B cell (primary cell): Measurements from ENCODE around the gene IDH2. TPM values are rescaled to one million over a fixed set of nuclear protein-coding genes. Genes with fewer than 3 reads are reported as not detected.

Experiments
- ATAC-seq: fragments of 200-7000 bp; cut with Tn5 transposase; one replicate; pipeline ENCODE4 v1.10.0; 2021; ENCODE audit warnings: low read depth, mild to moderate bottlenecking, moderate number of reproducible peaks, moderate library complexity
- CTCF ChIA-PET: fragments of 350-600 bp; sonication (Branson Sonifier 250); formaldehyde crosslinking; loops from one replicate; lab custom pipeline; 2021; ENCODE audit warnings: antibody characterized with exemption, inconsistent platforms; lab: Charles Lee
- POLR2A ChIA-PET: fragments of 350-600 bp; sonication (Branson Sonifier 250); formaldehyde crosslinking; loops from one replicate; lab custom pipeline; 2021; ENCODE audit warnings: antibody characterized with exemption; lab: Charles Lee
- DNase-seq: peaks from one replicate; pipeline ENCODE4 v3.0.0; 2013
- H2AFZ ChIP-seq: 2 replicates; pipeline ENCODE4 v1.6.1; 2012; ENCODE audit warnings: mild to moderate bottlenecking, low read depth, low read length; ENCODE audit not compliant: insufficient read depth, poor library complexity, severe bottlenecking
- H3K27ac ChIP-seq, 2 donors: 1 replicate in 1 of 2; 2 replicates in 1 of 2; pipeline ENCODE4 v1.5.1; 2012 to 2013; ENCODE audit warnings: low read length in 2 of 2, mild to moderate bottlenecking in 2 of 2, moderate library complexity in 1 of 2
- H3K27me3 ChIP-seq, 4 experiments: fragments of 200-600 bp in 1 of 4; sonication (generic) in 1 of 4; replicated peaks in 1 of 4; 1 replicate in 2 of 4; 2 replicates in 2 of 4; pipeline versions ENCODE4 v1.6.1 to v1.7.0; 2013 to 2016; ENCODE audit warnings: low read length in 3 of 4, mild to moderate bottlenecking in 2 of 4, mixed read lengths in 1 of 4, moderate library complexity in 1 of 4; ENCODE audit not compliant: insufficient read depth in 4 of 4, control insufficient read depth in 3 of 4; ENCODE audit errors: control extremely low read depth in 1 of 4
- H3K36me3 ChIP-seq, 2 experiments: replicated peaks in 1 of 2; 1 replicate in 1 of 2; 2 replicates in 1 of 2; pipeline versions ENCODE4 v1.6.1 to v1.7.1; 2013; ENCODE audit warnings: low read length in 1 of 2; ENCODE audit not compliant: insufficient read depth in 2 of 2, control insufficient read depth in 1 of 2; ENCODE audit errors: control extremely low read depth in 1 of 2, extremely low read depth in 1 of 2
- H3K4me1 ChIP-seq, 2 donors: fragments of 200-600 bp in 1 of 2; sonication (generic) in 1 of 2; 1 replicate in 1 of 2; 2 replicates in 1 of 2; pipeline versions ENCODE4 v1.5.1 to v1.6.1; 2013 to 2017; ENCODE audit warnings: low read length in 2 of 2; ENCODE audit not compliant: control insufficient read depth in 2 of 2, insufficient read depth in 2 of 2
- H3K4me2 ChIP-seq: replicated peaks from 2 replicates; pipeline ENCODE3; 2012; ENCODE audit warnings: mild to moderate bottlenecking, low read depth, low read length; ENCODE audit not compliant: poor library complexity, severe bottlenecking
- H3K4me3 ChIP-seq, 5 experiments: fragments of 200-600 bp in 1 of 5; sonication (generic) in 1 of 5; 1 replicate in 3 of 5; 2 replicates in 2 of 5; pipeline versions ENCODE4 v1.5.1 to v1.7.0; 2011 to 2016; ENCODE audit warnings: low read length in 4 of 5, mild to moderate bottlenecking in 4 of 5, low read depth in 2 of 5, control low read depth in 1 of 5, moderate library complexity in 1 of 5; ENCODE audit not compliant: insufficient read depth in 1 of 5; ENCODE audit errors: control extremely low read depth in 1 of 5, extremely low read depth in 1 of 5
- H3K79me2 ChIP-seq: fragments of 200-600 bp; sonication (generic); one replicate; pipeline ENCODE4 v1.6.0; 2016; ENCODE audit warnings: low read length; ENCODE audit not compliant: control insufficient read depth, insufficient read depth
- H3K9ac ChIP-seq: fragments of 200-600 bp; sonication (generic); 2 replicates; pipeline ENCODE4 v1.6.1; 2017; ENCODE audit warnings: mild to moderate bottlenecking, low read length, moderate library complexity
- H3K9me3 ChIP-seq, 3 donors: one replicate each; pipeline versions ENCODE4 v1.6.1 to v1.7.1; 2013; ENCODE audit warnings: low read length in 2 of 3; ENCODE audit not compliant: control insufficient read depth in 2 of 3, insufficient read depth in 1 of 3; ENCODE audit errors: control extremely low read depth in 1 of 3
- H4K20me1 ChIP-seq: 2 replicates; pipeline ENCODE4 v1.6.0; 2012; ENCODE audit warnings: mild to moderate bottlenecking, low read length; ENCODE audit not compliant: insufficient read depth, control insufficient read depth, poor library complexity, severe bottlenecking
- H3K27ac Mint-ChIP-seq: one replicate; pipeline ENCODE4 v1.8.0; 2021; ENCODE audit warnings: mixed read lengths
- H3K27me3 Mint-ChIP-seq: one replicate; pipeline ENCODE4 v1.8.0; 2021; ENCODE audit warnings: mixed read lengths
- H3K4me1 Mint-ChIP-seq: one replicate; pipeline ENCODE4 v1.8.0; 2021; ENCODE audit warnings: mixed read lengths
- H3K4me3 Mint-ChIP-seq: one replicate; pipeline ENCODE4 v1.8.0; 2021; ENCODE audit warnings: mixed read lengths
- H3K9me3 Mint-ChIP-seq: one replicate; pipeline ENCODE4 v1.8.0; 2022; ENCODE audit warnings: mixed read lengths; ENCODE audit not compliant: insufficient read depth
- EZH2 ChIP-seq: IDR thresholded peaks from 2 replicates; pipeline ENCODE4 v1.6.1; 2012; ENCODE audit warnings: borderline replicate concordance, low read depth, mild to moderate bottlenecking, moderate library complexity, low read length; ENCODE audit not compliant: insufficient read depth, poor library complexity, severe bottlenecking
- WGBS: methylation state at CpG from one replicate; pipeline ENCODE4 v1.1.5; 2013; ENCODE audit warnings: missing lambda C conversion rate; ENCODE audit not compliant: insufficient coverage; 5-methylcytosine and 5-hydroxymethylcytosine counted together
- intact Hi-C: fragments of 100-400 bp; cut with micrococcal nuclease; formaldehyde crosslinking; loops from one replicate; pipeline ENCODE4 v1.10.0; 2022
- polyA plus RNA-seq: library from polyadenylated mRNA; depleted of rRNA; stranded (reverse); fragments of >200 nt; gene quantifications from 2 replicates; pipeline ENCODE4 v1.2.3, GENCODE V29; 2012
- total RNA-seq, 2 donors: library from RNA; stranded (reverse); fragments of 120-200 nt in 1 of 2; gene quantifications; 1 replicate in 1 of 2; 2 replicates in 1 of 2; pipeline versions ENCODE4 v1.2.3 to v1.2.4, GENCODE V29; 2013 to 2022
- TF ChIP-seq, protein P1 (sequence below): fragments of 200-600 bp; IDR thresholded peaks from one replicate; pipeline ENCODE4 v1.8.0; 2022; ENCODE audit warnings: antibody characterized with exemption, mild to moderate bottlenecking

Gene IDH2
- total and polyA plus RNA-seq, 2 donors (not counting 1 experiment from before 2014, with no cell fraction given), result 30.7 to 35.8 TPM

DNA sequence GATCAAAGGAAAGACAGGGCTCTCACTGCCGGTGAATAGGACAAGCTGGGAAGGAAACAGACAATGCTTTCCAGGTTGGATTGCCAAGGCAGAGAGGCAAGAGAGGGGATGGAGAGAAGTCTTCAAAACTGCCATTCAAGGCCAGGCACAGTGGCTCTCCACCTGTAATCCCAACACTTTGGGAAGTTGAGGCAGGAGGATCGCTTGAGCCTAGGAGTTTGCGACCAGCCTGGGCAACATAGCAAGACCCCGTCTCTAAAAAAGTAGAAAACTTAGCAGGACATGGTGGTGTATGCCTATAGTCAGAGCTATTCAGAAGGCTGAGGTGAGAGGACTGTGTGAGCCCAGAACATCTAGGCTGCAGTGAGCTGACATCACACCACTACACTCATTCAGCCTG is 43.5 kb upstream of the IDH2 start:
- no peak overlapping the region for H3K27ac Mint-ChIP-seq
- 90% methylated on average over 2 of the region's 4 CpGs for WGBS
- Histone ChIP-seq H3K4me2 (no peak overlapping the region), H4K20me1 (no peaks in the 10 kb centered on the region), H3K79me2 (no peaks in the 10 kb centered on the region), H3K9me3 (no peaks in the 10 kb centered on the region), H3K4me1 (peaks cover 0 to 6% of the 10 kb centered on the region in 2 donors), H3K9ac (no peak overlapping the region), H2AFZ (no peak overlapping the region), H3K27me3 (no peaks in the 10 kb centered on the region), H3K4me3 (no peak overlapping the region), H3K36me3 (no peaks in the 10 kb centered on the region), H3K27ac (no peak overlapping the region)
- peaks cover 3% of the 10 kb centered on the region for H3K4me1 Mint-ChIP-seq
- ChIA-PET CTCF (interaction anchor here (0.5 to 1.7 kb wide), 8 partner anchors 11 to 316 kb away, joined by 3 to 6 read pairs (median 4); no protein-coding TSS in a partner anchor), POLR2A (interaction anchor here (0.7 kb wide), 1 partner anchor 208 kb away, joined by 3 read pairs; no protein-coding TSS in a partner anchor)
- no peak overlapping the region for H3K4me3 Mint-ChIP-seq
- H3K27me3 Mint-ChIP-seq, result peaks cover 8% of the 10 kb centered on the region
- no peak for ATAC-seq
- no peak for DNase-seq
- TF ChIP-seq EZH2, result no peak
- TF ChIP-seq, protein P1, sequence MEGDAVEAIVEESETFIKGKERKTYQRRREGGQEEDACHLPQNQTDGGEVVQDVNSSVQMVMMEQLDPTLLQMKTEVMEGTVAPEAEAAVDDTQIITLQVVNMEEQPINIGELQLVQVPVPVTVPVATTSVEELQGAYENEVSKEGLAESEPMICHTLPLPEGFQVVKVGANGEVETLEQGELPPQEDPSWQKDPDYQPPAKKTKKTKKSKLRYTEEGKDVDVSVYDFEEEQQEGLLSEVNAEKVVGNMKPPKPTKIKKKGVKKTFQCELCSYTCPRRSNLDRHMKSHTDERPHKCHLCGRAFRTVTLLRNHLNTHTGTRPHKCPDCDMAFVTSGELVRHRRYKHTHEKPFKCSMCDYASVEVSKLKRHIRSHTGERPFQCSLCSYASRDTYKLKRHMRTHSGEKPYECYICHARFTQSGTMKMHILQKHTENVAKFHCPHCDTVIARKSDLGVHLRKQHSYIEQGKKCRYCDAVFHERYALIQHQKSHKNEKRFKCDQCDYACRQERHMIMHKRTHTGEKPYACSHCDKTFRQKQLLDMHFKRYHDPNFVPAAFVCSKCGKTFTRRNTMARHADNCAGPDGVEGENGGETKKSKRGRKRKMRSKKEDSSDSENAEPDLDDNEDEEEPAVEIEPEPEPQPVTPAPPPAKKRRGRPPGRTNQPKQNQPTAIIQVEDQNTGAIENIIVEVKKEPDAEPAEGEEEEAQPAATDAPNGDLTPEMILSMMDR, result no peak
- intact Hi-C loops, result no loop called here
- H3K9me3 Mint-ChIP-seq, result no peaks in the 10 kb centered on the region

DNA sequence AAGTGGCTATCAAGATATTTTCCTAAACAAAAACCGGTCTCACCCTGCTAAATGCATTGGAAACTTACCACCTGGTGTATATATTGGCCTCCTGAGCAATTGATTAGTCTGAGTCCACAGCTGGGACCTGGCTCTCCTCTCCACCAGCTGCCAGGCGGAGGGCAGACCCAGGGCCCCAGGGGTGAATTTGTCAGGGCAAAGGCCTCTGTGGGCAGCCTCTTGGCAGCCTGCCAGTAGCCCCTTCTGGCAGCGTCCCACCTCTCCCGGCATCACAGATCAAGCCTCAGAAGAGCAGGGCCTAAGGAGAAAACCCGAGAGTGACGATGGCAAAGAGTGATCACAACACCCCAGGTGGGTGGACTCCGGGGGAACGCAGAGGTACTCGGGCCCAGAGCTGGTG is 43.0 kb upstream of the IDH2 start:
- Histone ChIP-seq H3K36me3 (no peaks in the 10 kb centered on the region), H2AFZ (no peak overlapping the region), H4K20me1 (no peaks in the 10 kb centered on the region), H3K27me3 (no peaks in the 10 kb centered on the region), H3K4me2 (no peak overlapping the region), H3K79me2 (no peaks in the 10 kb centered on the region), H3K9me3 (no peaks in the 10 kb centered on the region), H3K27ac (no peak overlapping the region), H3K4me3 (no peak overlapping the region), H3K4me1 (peaks cover 0 to 6% of the 10 kb centered on the region in 2 donors), H3K9ac (no peak overlapping the region)
- TF ChIP-seq EZH2, result no peak
- TF ChIP-seq, protein P1, result no peak
- 88% methylated on average over 7 of the region's 9 CpGs for WGBS
- Mint-ChIP-seq H3K27me3 (peaks cover 8% of the 10 kb centered on the region), H3K4me3 (no peak overlapping the region), H3K4me1 (peaks cover 3% of the 10 kb centered on the region), H3K9me3 (no peaks in the 10 kb centered on the region), H3K27ac (no peak overlapping the region)
- DNase-seq (no peak), ATAC-seq (no peak)
- intact Hi-C loops, result no loop called here
- ChIA-PET POLR2A (interaction anchor here (0.7 kb wide), 1 partner anchor 208 kb away, joined by 3 read pairs; no protein-coding TSS in a partner anchor), CTCF (interaction anchor here (1.2 to 3.1 kb wide), 4 partner anchors 123 to 156 kb away, joined by 3 to 22 read pairs (median 4); no protein-coding TSS in a partner anchor)
